ENCODE measurements around the gene TNFRSF6B.

GRCh38 chr20:63704749-63705117, 8.3 kb downstream of the TNFRSF6B start:
- TF ChIP-seq CTCF (IDR thresholded peaks at IDR 0.05) = no peak
- no peak for TF ChIP-seq POLR2A (IDR thresholded peaks at IDR 0.05)
